Germinal center (tissue), 1 donor: Measurements from ENCODE around the gene ACTR1A.
A peak's percentile ranks its signal among the peaks of the same experiment; 100 is the strongest.
"Not testable (repeated sequence)": the region's sequence is repeated elsewhere in the genome, so short reads cannot be mapped to it uniquely, and the experiment has no call there.

Source experiments
- DNase-seq: peaks from one replicate; pipeline ENCODE4 v3.0.0; 2012; ENCODE audit warnings: mixed read lengths, low spot score

Gene ACTR1A

DNA sequence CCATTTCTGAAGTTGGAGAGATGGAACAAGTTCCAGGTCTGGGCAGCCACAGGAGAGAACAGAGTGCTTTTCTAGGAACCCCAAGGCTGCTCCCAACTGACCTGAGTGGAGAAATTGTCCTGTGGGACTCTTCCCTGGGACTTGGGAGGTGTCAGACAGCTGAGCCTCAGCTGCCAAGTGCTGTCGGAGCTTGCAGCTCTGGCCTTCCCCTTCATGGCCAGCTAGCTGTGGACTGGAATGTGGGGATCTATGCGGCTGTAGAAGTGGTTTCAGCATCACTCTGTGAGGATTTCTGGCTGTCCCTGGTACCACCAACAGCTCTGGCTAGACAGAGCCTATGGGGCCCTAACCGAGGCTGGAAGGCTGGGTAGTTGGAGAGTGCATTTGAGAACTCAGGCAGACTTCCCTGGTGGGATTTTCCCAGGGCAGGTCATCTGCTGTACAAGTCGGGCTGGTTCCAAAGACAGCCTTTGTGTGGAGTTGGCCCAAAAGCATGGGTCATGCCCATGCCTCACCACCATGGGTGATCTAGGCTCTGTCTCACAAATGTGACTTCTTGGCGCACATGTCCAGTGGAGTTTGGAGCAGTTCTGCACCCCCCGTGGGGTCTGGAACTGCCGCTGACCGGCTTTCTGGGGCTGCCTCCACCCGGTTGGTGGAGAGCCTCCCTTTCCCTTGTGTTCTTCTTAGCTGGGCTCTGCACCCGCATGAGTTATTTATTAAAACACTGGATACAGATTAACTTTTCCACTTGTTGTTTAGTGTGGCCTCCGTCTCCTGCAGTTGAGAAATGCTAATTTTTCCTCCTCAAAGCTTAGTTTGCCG lies 12.2 kb upstream of the ACTR1A start:
- DNase-seq = no peak

GRCh38 chr10:102511583-102512274 lies 9.2 kb upstream of the ACTR1A start:
- peak; percentile 69 for DNase-seq

GRCh38 chr10:102509387-102509786 lies 6.9 kb upstream of the ACTR1A start:
- DNase-seq = no peak

- no peak for DNase-seq
These were observed 6.0 kb upstream of the ACTR1A start for GRCh38 chr10:102508506-102508905.

DNA sequence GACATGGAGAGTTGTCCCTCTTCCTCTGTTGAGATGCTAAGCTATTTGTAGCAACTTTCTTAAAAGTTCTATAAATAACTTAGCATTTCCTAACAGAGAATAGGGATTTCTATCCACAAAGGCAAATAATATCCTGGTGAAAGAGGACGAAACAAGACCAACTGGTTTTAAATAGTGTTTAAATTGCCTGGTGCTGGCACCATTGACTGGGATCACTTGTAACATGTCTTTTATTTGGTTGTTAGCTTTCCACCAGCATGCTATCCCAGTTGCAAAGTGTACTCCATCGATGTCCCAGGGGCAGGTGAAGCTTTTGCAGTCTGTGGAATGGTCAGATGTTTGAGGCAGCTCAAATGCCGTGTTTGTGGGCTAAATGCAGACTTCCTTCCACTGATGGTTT lies 5.0 kb upstream of the ACTR1A start:
- no peak for DNase-seq

DNA sequence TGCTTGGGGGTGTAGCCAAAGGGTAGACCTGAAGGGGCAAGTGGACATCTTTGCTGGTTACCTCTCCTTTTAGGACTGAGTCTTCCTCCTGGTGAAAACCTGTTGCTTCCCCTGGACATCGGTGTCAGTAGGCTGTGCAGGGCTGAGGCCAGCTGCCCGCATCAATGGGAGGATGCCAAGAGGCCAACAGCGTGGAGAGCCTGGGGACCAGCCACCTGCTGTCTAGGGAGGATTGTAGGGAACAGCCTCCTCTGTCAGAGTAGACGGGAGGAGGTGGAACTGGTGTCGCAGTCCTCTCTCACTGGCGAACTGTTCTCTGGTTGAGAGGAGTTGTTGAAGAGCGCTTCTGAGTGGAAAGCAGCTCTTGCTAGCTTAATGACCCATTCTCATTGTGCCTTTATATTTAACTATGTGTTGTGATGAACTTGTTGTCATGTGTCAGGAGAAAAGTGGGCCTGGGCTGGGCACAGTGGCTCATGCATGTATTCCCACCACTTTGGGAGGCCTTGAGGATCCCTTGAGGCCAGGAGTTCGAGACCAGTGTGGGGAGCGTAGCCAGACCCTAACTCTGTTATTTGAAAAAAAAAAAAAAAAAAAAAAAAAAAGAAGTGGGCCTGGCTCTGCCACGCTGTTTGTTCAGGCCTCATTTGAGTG lies 3.1 kb upstream of the ACTR1A start:
- DNase-seq = no peak

DNA sequence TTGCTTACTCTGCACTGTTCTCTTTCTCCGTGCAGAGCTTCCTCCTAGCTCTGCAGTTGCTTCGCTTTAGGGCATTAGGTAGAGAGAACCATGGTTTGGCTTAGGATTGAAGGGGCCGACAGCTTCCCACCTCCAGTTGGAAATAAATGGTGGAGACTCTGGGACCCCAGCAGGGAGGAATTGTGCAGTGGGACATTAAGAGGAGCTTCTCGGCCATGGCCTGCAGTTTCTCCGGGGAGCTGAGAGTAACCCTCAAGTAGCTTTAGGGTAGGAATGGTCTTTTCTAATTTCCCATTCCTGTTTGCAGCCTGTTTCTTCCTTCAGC lies 2.4 kb upstream of the ACTR1A start:
- no peak for DNase-seq

GRCh38 chr10:102504179-102504975 lies 1.9 kb upstream of the ACTR1A start:
- DNase-seq = no peak

DNA sequence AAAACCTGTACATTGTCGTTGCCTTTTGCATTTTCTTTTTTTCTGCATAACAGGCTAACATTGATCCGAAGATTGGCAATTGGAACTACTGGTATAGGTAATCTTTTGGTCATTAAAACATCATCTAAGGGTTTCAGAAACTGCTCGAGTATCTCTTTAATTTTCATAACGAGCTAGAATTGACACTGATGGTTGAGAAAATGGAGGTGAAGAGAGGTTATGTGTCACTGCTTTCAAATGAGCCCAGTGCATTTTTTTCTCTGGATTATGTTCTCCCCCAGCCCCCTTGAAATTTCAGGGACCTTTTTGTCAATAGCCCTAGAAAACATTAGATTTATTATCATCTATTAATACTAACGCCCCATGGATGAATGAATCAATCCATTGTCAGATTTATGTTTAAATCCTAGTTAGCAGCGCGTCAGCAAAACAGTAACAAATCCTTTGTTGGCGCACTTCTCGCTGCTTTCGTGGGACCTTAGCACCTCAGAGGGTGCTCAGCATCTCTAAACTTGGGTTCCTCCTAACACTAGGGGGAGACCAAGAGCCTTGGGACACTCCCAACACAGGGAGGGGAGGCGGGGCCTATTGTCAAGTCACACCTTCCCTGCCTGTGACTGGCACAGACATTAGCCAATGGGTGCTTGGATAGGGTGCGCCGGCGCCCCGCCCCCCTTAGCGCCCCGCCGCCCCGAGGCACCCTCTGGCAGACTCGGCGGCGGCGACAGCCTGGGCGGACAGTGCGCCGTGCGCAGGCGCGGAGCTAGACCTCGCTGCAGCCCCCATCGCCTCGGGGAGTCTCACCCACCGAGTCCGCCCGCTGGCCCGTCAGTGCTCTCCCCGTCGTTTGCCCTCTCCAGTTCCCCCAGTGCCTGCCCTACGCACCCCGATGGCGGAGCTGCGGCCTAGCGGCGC lies 1.0 kb upstream of the ACTR1A start, which contains the start of gene SUFU:
Gene SUFU, plus strand, starts transcription at position 709 of the 915 bp plus-strand sequence. Its CDS starts 181 bp downstream, at position 890.
- DNase-seq = peak; percentile 98

DNA sequence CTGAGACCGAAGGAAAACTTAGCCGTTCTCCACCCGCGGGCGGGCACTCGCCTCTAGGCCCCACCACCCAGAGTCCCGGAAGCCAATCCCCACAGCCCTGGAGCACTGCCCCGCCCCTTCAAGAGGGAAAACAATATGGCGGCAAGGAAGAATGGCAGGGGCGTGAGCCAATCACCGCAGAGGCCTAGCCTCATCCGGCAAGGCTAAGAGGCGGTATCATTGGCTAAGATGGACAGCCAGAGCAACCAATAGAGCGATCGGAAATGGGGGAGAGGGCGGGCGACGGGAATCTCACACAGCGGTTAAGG lies 529 bp downstream of the ACTR1A start:
- DNase-seq = peak; percentile 99

GRCh38 chr10:102501201-102502028 lies 1.1 kb downstream of the ACTR1A start:
- no peak for DNase-seq

DNA sequence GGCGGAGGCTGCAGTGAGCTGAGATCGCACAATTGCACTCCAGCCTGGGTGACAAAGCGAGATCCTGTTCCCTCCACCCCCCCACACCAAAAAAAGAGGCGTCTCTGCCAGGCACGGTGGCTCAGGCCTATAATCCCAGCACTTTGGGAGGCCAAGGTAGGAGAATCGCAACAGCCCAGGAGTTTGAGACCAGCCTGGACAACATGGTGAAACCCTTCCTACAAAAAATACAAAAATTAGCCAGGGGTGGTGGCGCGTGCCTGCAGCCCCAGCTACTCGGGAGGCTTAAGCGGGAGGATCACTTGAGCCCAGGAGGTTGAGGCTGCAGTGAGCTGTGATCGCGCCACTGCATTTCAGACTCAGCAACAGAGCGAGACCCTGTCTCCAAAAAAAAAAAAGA lies 1.8 kb downstream of the ACTR1A start:
- not testable (repeated sequence) for DNase-seq

GRCh38 chr10:102499356-102499755 lies 3.2 kb downstream of the ACTR1A start:
- no peak for DNase-seq

GRCh38 chr10:102497545-102497944 lies 5.0 kb downstream of the ACTR1A start:
- no peak for DNase-seq

GRCh38 chr10:102493771-102494170 lies 8.7 kb downstream of the ACTR1A start:
- no peak for DNase-seq

- DNase-seq = no peak
These were observed 9.5 kb downstream of the ACTR1A start for GRCh38 chr10:102492983-102493382.

GRCh38 chr10:102492344-102492939 lies 10.1 kb downstream of the ACTR1A start:
- no peak for DNase-seq

- no peak for DNase-seq
These were observed 11.4 kb downstream of the ACTR1A start for GRCh38 chr10:102491136-102491535.

- DNase-seq = no peak
These were observed 17.3 kb downstream of the ACTR1A start for GRCh38 chr10:102485093-102485784.
